Keratinocyte (primary cell): Measurements from ENCODE around the gene OVCH2.

Source experiments
- CTCF ChIP-seq, 3 experiments: IDR thresholded peaks in 1 of 3; conservative IDR thresholded peaks in 1 of 3; optimal IDR thresholded peaks in 1 of 3; 2 replicates in 2 of 3; 3 replicates in 1 of 3; pipeline versions ENCODE3 to v1.5.1; 2011; ENCODE audit warnings: low read length in 3 of 3, mild to moderate bottlenecking in 3 of 3, moderate library complexity in 2 of 3, control low read depth in 1 of 3, inconsistent platforms in 1 of 3; ENCODE audit not compliant: insufficient read depth in 2 of 3; ENCODE audit errors: extremely low read depth in 1 of 3
- EZH2 ChIP-seq: IDR thresholded peaks from one replicate; pipeline ENCODE4 v1.6.1; 2012; ENCODE audit warnings: inconsistent platforms, mild to moderate bottlenecking, low read length, moderate library complexity

DNA sequence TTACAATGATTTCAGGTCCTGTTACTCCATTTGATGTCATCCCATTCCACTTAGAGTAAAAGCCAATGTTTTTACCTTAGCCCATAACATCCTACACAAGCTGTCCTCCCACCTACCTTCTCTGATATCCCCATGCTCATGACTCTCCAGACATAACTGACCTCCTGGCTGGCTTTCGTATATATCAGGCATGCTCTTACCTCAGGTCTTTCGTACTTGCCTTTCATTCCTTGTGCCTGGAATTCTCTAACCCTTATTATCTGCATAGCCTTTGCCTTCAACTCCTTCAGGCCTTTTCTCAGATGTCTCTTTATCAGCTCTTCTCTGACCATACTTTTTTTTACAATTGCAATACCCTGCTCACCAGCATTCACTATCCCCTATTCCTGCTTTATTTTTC is 22.7 kb downstream of the OVCH2 start:
- TF ChIP-seq CTCF (optimal IDR thresholded peaks at IDR 0.05 in 1 of 3, IDR thresholded peaks at IDR 0.05 in 1 of 3, conservative IDR thresholded peaks at IDR 0.05 in 1 of 3; ENCODE audit: extremely low read depth in 1 of 3, insufficient read depth in 2 of 3, low read length in 3 of 3) (no peak), EZH2 (no peak)
